Measurements from ENCODE around the gene RXFP3.

RXFP3 gene

GRCh38 chr5:33936381-33937016, at the start of gene RXFP3:
Gene RXFP3, plus strand, starts transcription at chr5:33936386. Its CDS starts 355 bp downstream, at chr5:33936741.
- H3K4me3 ChIP-seq (ENCODE audit: low read depth, low read length) = no peak within 1 kb of the TSS
- TF ChIP-seq CTCF (IDR thresholded peaks at IDR 0.05; ENCODE audit: borderline replicate concordance, insufficient read depth, low read depth, low read length) = no peak

- no peak overlapping the region for H3K4me3 ChIP-seq (ENCODE audit: low read depth, low read length)
- TF ChIP-seq CTCF (IDR thresholded peaks at IDR 0.05; ENCODE audit: borderline replicate concordance, insufficient read depth, low read depth, low read length) = no peak
Measured at GRCh38 chr5:33887268-33887667, 48.9 kb upstream of the RXFP3 start.

GRCh38 chr5:33888587-33888986, 47.6 kb upstream of the RXFP3 start:
- no peak for TF ChIP-seq CTCF (IDR thresholded peaks at IDR 0.05; ENCODE audit: borderline replicate concordance, insufficient read depth, low read depth, low read length)
- no peak overlapping the region for H3K4me3 ChIP-seq (ENCODE audit: low read depth, low read length)

GRCh38 chr5:33890131-33891032, 45.8 kb upstream of the RXFP3 start:
- TF ChIP-seq CTCF (IDR thresholded peaks at IDR 0.05; ENCODE audit: borderline replicate concordance, insufficient read depth, low read depth, low read length) = 0 out of 2 replicates have a peak, but pooled peaks have one; percentile 14
- H3K4me3 ChIP-seq (ENCODE audit: low read depth, low read length) = no peak overlapping the region

- no peak for TF ChIP-seq CTCF (IDR thresholded peaks at IDR 0.05; ENCODE audit: borderline replicate concordance, insufficient read depth, low read depth, low read length)
- peak overlapping the region; percentile 21 for H3K4me3 ChIP-seq (ENCODE audit: low read depth, low read length)
Measured at GRCh38 chr5:33891446-33891787, 44.8 kb upstream of the RXFP3 start.

- TF ChIP-seq CTCF (IDR thresholded peaks at IDR 0.05; ENCODE audit: borderline replicate concordance, insufficient read depth, low read depth, low read length) = no peak
- peak within 1 kb of the TSS; percentile 21 for H3K4me3 ChIP-seq (ENCODE audit: low read depth, low read length)
Measured at GRCh38 chr5:33891788-33892619, 44.2 kb upstream of the RXFP3 start, which contains the start of gene ADAMTS12. Gene ADAMTS12, minus strand, starts transcription at chr5:33891990. Its CDS starts 134 bp downstream, at chr5:33891856.
